ENCODE results near the gene PCSK5. TPM values are rescaled to one million over a fixed set of nuclear protein-coding genes. Genes with fewer than 3 reads are reported as not detected.

The PCSK5 gene
- total RNA-seq, 1 donor = 3.0 TPM

DNA sequence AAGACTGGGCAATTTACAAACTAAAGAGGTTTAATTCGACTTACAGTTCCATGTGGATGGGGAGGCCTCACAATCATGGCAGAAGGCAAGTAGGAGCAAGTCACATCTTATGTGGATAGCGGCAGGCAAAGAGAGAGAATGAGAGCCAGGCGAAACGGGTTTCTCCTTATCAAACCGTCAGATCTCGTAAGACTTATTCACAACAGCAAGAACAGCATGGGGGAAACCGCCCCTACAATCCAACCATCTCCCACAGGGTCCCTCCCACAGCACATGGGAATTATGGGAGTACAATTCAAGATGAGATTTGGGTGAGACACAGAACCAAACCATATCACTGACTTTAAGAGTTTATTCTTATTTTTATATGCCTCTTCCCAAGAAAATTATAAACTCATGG is 443.5 kb downstream of the PCSK5 start:
- no peak for DNase-seq (ENCODE audit: low read depth in 2 of 3, low spot score in 2 of 3)

DNA sequence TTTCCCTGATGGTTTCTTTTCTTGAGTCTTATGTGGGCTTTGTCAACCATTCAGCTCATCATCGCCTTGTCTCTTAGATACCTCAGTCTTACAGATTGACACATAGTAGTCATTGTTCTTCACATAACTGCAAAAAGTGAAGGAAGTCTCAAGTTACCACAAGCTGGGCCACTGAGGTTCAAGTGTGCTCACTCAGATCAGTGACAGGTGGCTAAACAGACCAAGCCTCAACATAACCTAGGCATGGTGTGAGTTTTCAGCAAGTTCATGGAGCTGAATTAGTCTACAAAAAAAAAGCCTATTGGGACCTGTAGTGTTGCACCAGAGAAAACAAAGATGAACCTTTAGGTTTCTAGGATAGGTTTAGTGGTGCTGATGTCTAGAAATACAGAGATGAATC is 445.6 kb downstream of the PCSK5 start:
- no peak for DNase-seq (ENCODE audit: low read depth in 2 of 3, low spot score in 2 of 3)

DNA sequence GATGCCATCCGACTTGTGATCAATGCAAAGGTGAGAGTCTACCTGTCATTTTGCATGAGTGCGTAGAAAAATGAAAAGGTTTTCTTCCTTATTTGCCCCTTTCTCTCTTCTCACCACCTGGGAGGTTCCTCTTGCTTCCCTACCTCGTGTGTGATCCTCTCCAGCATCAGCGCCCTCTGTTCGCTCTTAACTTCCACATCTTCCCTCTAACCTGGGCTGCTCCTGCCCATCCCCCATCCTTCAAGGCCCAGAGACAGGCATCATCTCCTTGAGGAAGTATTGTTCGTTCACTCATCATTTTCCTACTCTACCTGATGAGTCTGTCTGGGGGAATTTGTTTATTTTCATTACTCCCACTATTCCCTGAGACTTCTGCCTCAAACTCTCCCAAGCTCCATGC is 447.9 kb downstream of the PCSK5 start:
- no peak for DNase-seq (ENCODE audit: low read depth in 2 of 3, low spot score in 2 of 3)

DNA sequence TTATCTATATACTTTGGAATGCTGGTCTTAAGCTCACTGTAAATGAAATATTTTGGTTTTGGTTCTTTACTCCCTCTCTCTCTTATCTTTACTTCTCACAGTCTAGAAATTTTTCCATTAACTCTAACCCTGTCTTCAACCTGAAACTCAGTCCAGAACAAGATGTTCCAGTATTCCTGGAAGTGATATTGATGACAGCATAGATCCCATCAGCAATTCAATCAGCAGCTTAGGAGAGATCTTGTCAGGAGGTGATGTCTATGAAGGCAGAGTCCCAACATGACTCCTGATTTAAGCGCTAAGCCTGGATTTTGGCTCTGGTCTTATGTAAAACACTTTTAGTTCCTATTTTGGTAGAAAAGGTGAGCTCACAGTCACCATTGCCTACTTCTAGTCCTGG is 451.1 kb downstream of the PCSK5 start:
- no peak for DNase-seq (ENCODE audit: low read depth in 2 of 3, low spot score in 2 of 3)

DNA sequence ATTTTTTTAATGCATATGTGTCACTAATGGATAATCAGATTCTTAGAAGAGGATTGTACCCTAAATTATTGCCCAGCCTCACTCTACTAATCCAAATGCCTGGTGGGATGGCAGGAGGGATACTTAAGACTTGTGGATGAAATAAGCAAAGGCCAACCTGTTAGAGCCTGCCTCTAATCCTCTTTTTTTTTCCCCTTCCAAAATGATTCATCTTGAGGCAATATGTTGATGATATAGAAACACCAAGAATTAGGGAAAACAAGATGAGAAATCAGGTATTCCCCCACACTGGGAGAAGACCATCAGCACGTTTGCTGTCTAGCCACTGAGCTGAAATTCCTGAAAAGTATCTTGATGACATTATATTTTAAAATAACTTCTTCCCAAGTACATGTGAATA is 451.7 kb downstream of the PCSK5 start:
- no peak for DNase-seq (ENCODE audit: low read depth in 2 of 3, low spot score in 2 of 3)

- DNase-seq (ENCODE audit: low read depth in 2 of 3, low spot score in 2 of 3) = no peak
Measured at GRCh38 chr9:76342858-76343257, 452.4 kb downstream of the PCSK5 start.

GRCh38 chr9:76349865-76350264 is 459.4 kb downstream of the PCSK5 start:
- no peak for DNase-seq (ENCODE audit: low read depth in 2 of 3, low spot score in 2 of 3)

DNA sequence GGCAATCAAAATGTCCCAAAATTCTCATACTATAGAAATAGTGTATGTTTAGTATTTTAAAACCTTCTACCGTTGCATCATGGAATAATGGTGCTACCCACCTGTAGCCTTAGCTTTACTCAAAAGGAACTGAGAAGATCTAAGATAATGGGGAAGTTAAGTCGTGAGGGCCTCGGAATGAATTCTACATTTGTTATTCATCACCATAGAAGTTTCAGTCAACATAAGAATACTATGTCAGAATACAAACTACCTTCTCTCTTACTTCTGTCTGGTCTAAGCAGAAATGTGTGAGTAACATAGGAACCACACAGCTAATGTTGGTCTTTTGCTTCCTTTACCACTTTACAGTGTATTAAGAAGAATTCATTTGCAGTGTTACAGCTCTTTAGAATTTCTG is 460.5 kb downstream of the PCSK5 start:
- peak in 1 of 3 donors; percentile 41 for DNase-seq (ENCODE audit: low read depth in 2 of 3, low spot score in 2 of 3)

DNA sequence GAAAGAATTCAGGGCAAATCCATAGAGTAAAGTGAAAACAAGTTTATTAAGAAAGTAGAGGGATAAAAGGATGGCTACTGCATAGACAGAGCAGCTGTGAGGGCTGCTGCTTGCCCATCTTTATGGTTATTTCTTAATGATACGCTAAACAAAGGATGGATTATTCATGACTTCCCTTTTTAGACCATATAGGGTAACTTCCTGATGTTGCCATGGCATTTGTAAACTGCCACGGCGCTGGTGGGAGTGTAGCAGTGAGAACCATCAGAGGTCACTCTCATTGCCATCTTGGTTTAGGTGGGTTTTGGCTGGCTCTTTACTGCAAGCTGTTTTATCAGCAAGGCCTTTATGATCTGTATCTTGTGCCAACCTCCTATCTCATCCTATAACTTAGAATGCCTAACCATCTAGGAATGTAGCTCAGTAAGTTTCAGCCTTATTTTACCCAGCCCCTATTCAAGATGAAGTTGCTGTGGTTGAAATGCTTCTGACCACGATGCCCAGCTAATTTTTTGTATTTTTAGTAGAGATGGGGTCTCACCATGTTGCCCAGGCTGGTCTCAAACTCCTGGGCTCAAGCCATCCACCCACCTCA is 461.6 kb downstream of the PCSK5 start:
- peak in 2 of 3 donors; percentile 5 to 38 for DNase-seq (ENCODE audit: low read depth in 2 of 3, low spot score in 2 of 3)

- DNase-seq (ENCODE audit: low read depth in 2 of 3, low spot score in 2 of 3) = no peak
Measured at GRCh38 chr9:76353280-76353679, 462.8 kb downstream of the PCSK5 start.

- no peak for DNase-seq (ENCODE audit: low read depth in 2 of 3, low spot score in 2 of 3)
Measured at GRCh38 chr9:76354221-76354620, 463.7 kb downstream of the PCSK5 start.

DNA sequence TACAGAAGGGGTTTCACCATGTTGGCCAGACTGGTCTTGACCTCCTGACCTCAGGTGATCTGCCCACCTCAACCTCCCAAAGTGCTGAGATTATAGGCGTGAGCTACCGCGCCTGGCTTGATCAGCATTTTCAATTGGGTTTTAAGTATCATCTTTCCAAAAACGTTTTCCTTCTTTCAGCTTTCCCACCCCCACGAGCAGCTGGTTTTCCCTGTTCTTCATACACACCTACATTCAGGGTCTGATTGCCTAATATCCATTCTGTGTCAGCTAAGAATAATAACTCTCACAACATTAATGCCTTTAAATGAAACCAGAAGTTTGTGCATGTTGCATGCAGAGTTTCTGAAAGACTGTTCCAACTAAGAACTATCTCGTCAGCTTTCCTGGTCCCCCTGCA is 465.4 kb downstream of the PCSK5 start:
- no peak for DNase-seq (ENCODE audit: low read depth in 2 of 3, low spot score in 2 of 3)

- no peak for DNase-seq (ENCODE audit: low read depth in 2 of 3, low spot score in 2 of 3)
Measured at GRCh38 chr9:76357555-76357954, 467.1 kb downstream of the PCSK5 start.

GRCh38 chr9:76358628-76359280 is 468.3 kb downstream of the PCSK5 start:
- no peak for DNase-seq (ENCODE audit: low read depth in 2 of 3, low spot score in 2 of 3)

DNA sequence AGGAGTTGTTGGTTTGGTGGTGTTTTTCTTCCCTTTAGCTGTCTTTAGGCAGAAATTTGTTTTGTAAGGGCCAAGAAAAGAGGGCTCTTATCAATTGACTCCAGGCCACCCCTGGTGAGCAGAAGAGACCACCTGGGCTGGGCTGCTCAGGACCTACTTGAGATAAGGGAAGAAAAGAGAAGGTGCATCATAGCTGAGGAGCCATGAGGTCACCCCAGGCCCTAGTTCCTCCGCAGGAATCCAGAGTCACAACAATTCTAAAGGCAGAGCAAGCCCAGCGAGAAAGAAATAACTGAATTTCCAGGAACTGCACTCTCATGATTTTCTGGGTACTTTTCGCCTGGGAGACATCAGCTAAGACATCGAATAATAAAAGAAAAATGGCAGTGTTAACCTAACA is 468.9 kb downstream of the PCSK5 start:
- peak in 2 of 3 donors; percentile 14 to 24 for DNase-seq (ENCODE audit: low read depth in 2 of 3, low spot score in 2 of 3)

DNA sequence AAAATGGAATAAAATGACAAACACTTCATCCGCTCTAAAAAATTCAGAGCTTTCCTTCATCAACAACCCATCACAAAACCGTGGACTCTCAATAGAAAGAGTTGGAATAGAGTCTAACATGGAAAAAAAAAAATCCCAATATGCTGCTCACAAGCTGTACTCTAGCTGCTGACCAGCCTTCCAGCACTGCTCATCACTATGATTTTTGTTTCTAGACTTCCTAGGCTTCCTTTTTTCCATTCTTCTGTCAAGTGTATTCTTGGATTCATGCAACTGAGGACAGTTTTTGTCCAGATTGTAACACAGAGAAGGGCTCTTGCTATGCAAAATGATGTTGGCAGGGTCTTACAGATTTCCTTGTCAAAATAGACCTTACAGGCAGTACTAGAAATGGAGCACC is 469.3 kb downstream of the PCSK5 start:
- DNase-seq (ENCODE audit: low read depth in 2 of 3, low spot score in 2 of 3) = no peak

- DNase-seq (ENCODE audit: low read depth in 2 of 3, low spot score in 2 of 3) = peak in 2 of 3 donors; percentile 9 to 42
Measured at GRCh38 chr9:76362332-76363031, 472.0 kb downstream of the PCSK5 start.

- no peak for DNase-seq (ENCODE audit: low read depth in 2 of 3, low spot score in 2 of 3)
Measured at GRCh38 chr9:76363032-76363395, 472.5 kb downstream of the PCSK5 start.

DNA sequence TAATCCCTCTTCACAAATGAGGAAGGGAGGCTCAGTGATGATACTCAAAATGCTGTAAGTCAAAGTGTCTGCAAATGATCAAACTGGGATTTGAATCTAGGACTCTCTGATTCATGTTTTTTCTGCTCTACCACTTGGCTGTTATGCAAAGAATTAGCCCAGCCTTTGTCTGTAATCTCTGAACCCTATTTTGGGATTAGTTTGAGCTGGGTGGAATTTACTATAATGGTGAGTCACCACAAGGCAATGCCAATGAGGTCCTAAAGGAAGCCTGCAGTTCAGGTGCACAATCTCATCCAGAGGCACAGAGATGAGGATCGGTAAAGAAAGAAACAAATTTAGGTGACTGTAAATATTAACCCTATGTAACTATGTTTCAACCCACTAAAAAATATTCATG is 474.6 kb downstream of the PCSK5 start:
- DNase-seq (ENCODE audit: low read depth in 2 of 3, low spot score in 2 of 3) = no peak

- no peak for DNase-seq (ENCODE audit: low read depth in 2 of 3, low spot score in 2 of 3)
Measured at GRCh38 chr9:76366275-76366674, 475.8 kb downstream of the PCSK5 start.

- peak in 1 of 3 donors; percentile 38 for DNase-seq (ENCODE audit: low read depth in 2 of 3, low spot score in 2 of 3)
Measured at GRCh38 chr9:76369583-76369982, 479.1 kb downstream of the PCSK5 start.

GRCh38 chr9:76370396-76371023 is 480.0 kb downstream of the PCSK5 start:
- no peak for DNase-seq (ENCODE audit: low read depth in 2 of 3, low spot score in 2 of 3)

Measured in hematopoietic multipotent progenitor cell (in vitro differentiated cells).